ENCODE results near the gene ASCL5.

GRCh38 chr1:201092738-201093137, 34.2 kb downstream of the ASCL5 start:
- TF ChIP-seq CTCF (conservative IDR thresholded peaks at IDR 0.05) (no peak), EZH2 (IDR thresholded peaks at IDR 0.05; ENCODE audit: low read depth) (no peak)

Data from PC-9 (cell line).